ENCODE results near the gene IER5L. TPM values are rescaled to one million over a fixed set of nuclear protein-coding genes. Genes with fewer than 3 reads are reported as not detected.

The IER5L gene
- total RNA-seq: 60.8 and 76.7 TPM in 2 replicates

GRCh38 chr9:129177791-129178567, at the start of gene IER5L:
Gene IER5L (minus strand): TSS chr9:129178261. CDS start chr9:129178052, 209 bp downstream.

Other genes starting within 250 kb of the IER5L start
- 31.8 and 32.5 TPM in 2 replicates for gene DOLK, start 230.7 kb downstream of the IER5L start, total RNA-seq
- gene NUP188, start 230.6 kb downstream of the IER5L start, total RNA-seq: 37.5 and 42.6 TPM in 2 replicates
- 49.8 and 65.8 TPM in 2 replicates for gene SH3GLB2, start 149.9 kb downstream of the IER5L start, total RNA-seq
- 24.2 and 29.0 TPM in 2 replicates for gene MIGA2, start 141.6 kb downstream of the IER5L start, total RNA-seq
- gene DOLPP1, start 97.2 kb downstream of the IER5L start, total RNA-seq: 10.1 and 11.3 TPM in 2 replicates
- gene CRAT, start 67.5 kb downstream of the IER5L start, total RNA-seq: 78.2 and 88.6 TPM in 2 replicates
- gene PTPA, start 66.8 kb downstream of the IER5L start, total RNA-seq: 92.5 and 93.4 TPM in 2 replicates

Measured in hair follicle dermal papilla cell (primary cell).